ENCODE data around the gene CCL17.

CCL17 gene

GRCh38 chr16:57422026-57422944 is 17.7 kb downstream of the CCL17 start:
- H3K27ac ChIP-seq: no peak overlapping the region
- H3K36me3 ChIP-seq: peaks cover 12% of the 10 kb centered on the region
- peaks cover 5 to 7% of the 10 kb centered on the region in 2 experiments for H3K4me1 ChIP-seq (ENCODE audit: control insufficient read depth in 1 of 2, insufficient read depth in 1 of 2, low read depth in 1 of 2, low read length in 1 of 2)
- H3K4me3 ChIP-seq (ENCODE audit: low read depth in 1 of 2, low read length in 1 of 2): no peak overlapping the region
- no peaks in the 10 kb centered on the region for H3K9me3 ChIP-seq
- no peak for TF ChIP-seq CTCF (IDR thresholded peaks at IDR 0.05)
- no peaks in the 10 kb centered on the region for H3K27me3 ChIP-seq

- no peaks in the 10 kb centered on the region for H3K9me3 ChIP-seq
- H3K4me1 ChIP-seq (ENCODE audit: control insufficient read depth in 1 of 2, insufficient read depth in 1 of 2, low read depth in 1 of 2, low read length in 1 of 2): peaks cover 4 to 7% of the 10 kb centered on the region in 2 experiments
- H3K4me3 ChIP-seq (ENCODE audit: low read depth in 1 of 2, low read length in 1 of 2): no peak overlapping the region
- no peak for TF ChIP-seq CTCF (IDR thresholded peaks at IDR 0.05)
- peaks cover 21% of the 10 kb centered on the region for H3K36me3 ChIP-seq
- H3K27ac ChIP-seq: no peak overlapping the region
- H3K27me3 ChIP-seq: no peaks in the 10 kb centered on the region
Observed at GRCh38 chr16:57423152-57423551, 18.6 kb downstream of the CCL17 start.

GRCh38 chr16:57424583-57424982 is 20.0 kb downstream of the CCL17 start:
- Histone ChIP-seq H3K36me3 (peaks cover 32% of the 10 kb centered on the region), H3K9me3 (no peaks in the 10 kb centered on the region), H3K27ac (no peak overlapping the region), H3K27me3 (no peaks in the 10 kb centered on the region), H3K4me3 (ENCODE audit: low read depth in 1 of 2, low read length in 1 of 2) (no peak overlapping the region), H3K4me1 (ENCODE audit: control insufficient read depth in 1 of 2, insufficient read depth in 1 of 2, low read depth in 1 of 2, low read length in 1 of 2) (no peaks in the 10 kb centered on the region)
- TF ChIP-seq CTCF (IDR thresholded peaks at IDR 0.05): no peak

- no peak overlapping the region for H3K27ac ChIP-seq
- H3K27me3 ChIP-seq: no peaks in the 10 kb centered on the region
Observed at GRCh38 chr16:57426356-57426755, 21.8 kb downstream of the CCL17 start.

GRCh38 chr16:57427307-57427706 is 22.7 kb downstream of the CCL17 start:
- no peak for TF ChIP-seq CTCF (IDR thresholded peaks at IDR 0.05)
- Histone ChIP-seq H3K27ac (no peak overlapping the region), H3K27me3 (no peaks in the 10 kb centered on the region), H3K4me1 (ENCODE audit: control insufficient read depth in 1 of 2, insufficient read depth in 1 of 2, low read depth in 1 of 2, low read length in 1 of 2) (no peaks in the 10 kb centered on the region), H3K4me3 (ENCODE audit: low read depth in 1 of 2, low read length in 1 of 2) (no peak overlapping the region), H3K9me3 (no peaks in the 10 kb centered on the region), H3K36me3 (peaks cover 60% of the 10 kb centered on the region)

More at GRCh38 chr16:57426356-57426755, 21.8 kb downstream of the CCL17 start:
- Histone ChIP-seq H3K9me3 (no peaks in the 10 kb centered on the region), H3K4me1 (ENCODE audit: control insufficient read depth in 1 of 2, insufficient read depth in 1 of 2, low read depth in 1 of 2, low read length in 1 of 2) (no peaks in the 10 kb centered on the region), H3K4me3 (ENCODE audit: low read depth in 1 of 2, low read length in 1 of 2) (no peak overlapping the region), H3K36me3 (peaks cover 50% of the 10 kb centered on the region)
- no peak for TF ChIP-seq CTCF (IDR thresholded peaks at IDR 0.05)

All from neutrophil (primary cell).